ENCODE measurements around the gene NLRC3.
"Not testable (repeated sequence)": the region's sequence is repeated elsewhere in the genome, so short reads cannot be mapped to it uniquely, and the experiment has no call there.

Gene NLRC3

GRCh38 chr16:3510416-3510815, 66.8 kb downstream of the NLRC3 start:
- DNase-seq = no peak

GRCh38 chr16:3509470-3509928, 67.7 kb downstream of the NLRC3 start:
- DNase-seq = no peak

GRCh38 chr16:3508736-3509135, 68.5 kb downstream of the NLRC3 start:
- DNase-seq = no peak

- DNase-seq = no peak
Measured at GRCh38 chr16:3503523-3503922, 73.7 kb downstream of the NLRC3 start.

- peak; percentile 94 for DNase-seq
Measured at GRCh38 chr16:3501783-3502400, 75.3 kb downstream of the NLRC3 start.

- not testable (repeated sequence) for DNase-seq
Measured at GRCh38 chr16:3501412-3501761, 75.8 kb downstream of the NLRC3 start.

GRCh38 chr16:3498988-3499387, 78.2 kb downstream of the NLRC3 start:
- DNase-seq = no peak

GRCh38 chr16:3497771-3498170, 79.4 kb downstream of the NLRC3 start:
- DNase-seq = no peak

GRCh38 chr16:3496386-3496785, 80.8 kb downstream of the NLRC3 start:
- no peak for DNase-seq

GRCh38 chr16:3495176-3495575, 82.0 kb downstream of the NLRC3 start, which contains the start of gene C16orf90:
Gene C16orf90 (minus strand): TSS chr16:3495489. CDS start chr16:3495421, 68 bp downstream.
- no peak for DNase-seq

- no peak for DNase-seq
Measured at GRCh38 chr16:3494386-3494973, 82.7 kb downstream of the NLRC3 start.

GRCh38 chr16:3492356-3492755, 84.8 kb downstream of the NLRC3 start:
- no peak for DNase-seq

- no peak for DNase-seq
Measured at GRCh38 chr16:3490911-3491629, 86.1 kb downstream of the NLRC3 start.
